HEK293 (cell line): Measurements from ENCODE around the gene ZNF83.

Source experiments
- CTCF ChIA-PET: fragments of 350-600 bp; formaldehyde crosslinking; extraction: SDS; loops from one replicate; lab custom pipeline; 2021; ENCODE audit warnings: antibody characterized with exemption; lab: Yijun Ruan, JAX
- POLR2A ChIA-PET: fragments of 300-600 bp; formaldehyde crosslinking; extraction: SDS; loops from one replicate; lab custom pipeline; 2020; ENCODE audit warnings: antibody characterized with exemption, inconsistent platforms; lab: Yijun Ruan, JAX
- H3K27ac ChIP-seq: fragments of 200-500 bp; sonication (Bioruptor generic); 2 replicates; pipeline ENCODE4 v1.5.1; 2014; ENCODE audit warnings: low read depth, low read length, control low read depth, inconsistent platforms; ENCODE audit errors: extremely low read depth
- H3K36me3 ChIP-seq, 2 experiments: fragments of 200-500 bp in 1 of 2; sonication (Bioruptor generic) in 1 of 2; 1 replicate in 1 of 2; 2 replicates in 1 of 2; pipeline ENCODE4 v1.5.1; 2014 to 2017; ENCODE audit warnings: inconsistent platforms in 2 of 2, low read length in 2 of 2; ENCODE audit not compliant: control insufficient read depth in 2 of 2, insufficient read depth in 1 of 2
- H3K4me1 ChIP-seq: fragments of 200-500 bp; sonication (Bioruptor generic); 2 replicates; pipeline ENCODE4 v1.5.1; 2014; ENCODE audit warnings: mild to moderate bottlenecking, low read length, inconsistent platforms; ENCODE audit not compliant: control insufficient read depth, insufficient read depth
- H3K4me3 ChIP-seq: 2 replicates; pipeline ENCODE4 v1.5.1; 2011; ENCODE audit warnings: low read depth, mild to moderate bottlenecking, control low read depth, low read length, moderate library complexity
- H3K9me3 ChIP-seq: fragments of 200-500 bp; sonication (Bioruptor generic); 2 replicates; pipeline ENCODE4 v1.5.1; 2014; ENCODE audit warnings: low read depth, low read length, inconsistent platforms; ENCODE audit not compliant: control insufficient read depth, insufficient read depth
- BCL11B ChIP-seq: fragments of 450-650 bp; formaldehyde crosslinking; IDR thresholded peaks from 2 replicates; pipeline ENCODE4 v1.5.1; 2016; ENCODE audit warnings: low read depth, missing biosample characterization, missing genetic modification characterization
- GLI2 ChIP-seq: fragments of 450-650 bp; formaldehyde crosslinking; IDR thresholded peaks from 2 replicates; pipeline ENCODE4; 2017; ENCODE audit warnings: missing biosample characterization, missing genetic modification characterization, low read depth, borderline replicate concordance
- GLI4 ChIP-seq: fragments of 450-650 bp; formaldehyde crosslinking; IDR thresholded peaks from 2 replicates; pipeline ENCODE4 v1.5.1; 2016; ENCODE audit warnings: missing biosample characterization, missing genetic modification characterization
- MYNN ChIP-seq: fragments of 450-650 bp; formaldehyde crosslinking; IDR thresholded peaks from 2 replicates; pipeline ENCODE4 v1.5.1; 2016; ENCODE audit warnings: missing biosample characterization, missing genetic modification characterization, borderline replicate concordance
- PRDM1 ChIP-seq: fragments of 450-650 bp; formaldehyde crosslinking; IDR thresholded peaks from 2 replicates; pipeline ENCODE4; 2016; ENCODE audit warnings: missing biosample characterization, missing genetic modification characterization
- SP2 ChIP-seq: fragments of 450-650 bp; formaldehyde crosslinking; IDR thresholded peaks from 2 replicates; pipeline ENCODE4 v1.5.1; 2016; ENCODE audit warnings: missing biosample characterization, missing genetic modification characterization
- ZNF148 ChIP-seq: fragments of 450-650 bp; formaldehyde crosslinking; IDR thresholded peaks from 2 replicates; pipeline ENCODE4 v1.5.0; 2017; ENCODE audit warnings: missing biosample characterization, missing genetic modification characterization, borderline replicate concordance
- ZNF354C ChIP-seq: fragments of 450-650 bp; formaldehyde crosslinking; IDR thresholded peaks from 2 replicates; pipeline ENCODE4 v1.5.1; 2016; ENCODE audit warnings: missing biosample characterization, missing genetic modification characterization, low read depth, borderline replicate concordance
- ZNF549 ChIP-seq: fragments of 450-650 bp; IDR thresholded peaks from 2 replicates; pipeline ENCODE4 v1.5.1; 2018; ENCODE audit warnings: missing biosample characterization, missing genetic modification characterization, mild to moderate bottlenecking, inconsistent platforms, moderate library complexity
- ZNF670 ChIP-seq: fragments of 450-650 bp; formaldehyde crosslinking; IDR thresholded peaks from 2 replicates; pipeline ENCODE4 v1.5.1; 2016; ENCODE audit warnings: missing biosample characterization, missing genetic modification characterization, low read depth
- ZNF704 ChIP-seq: fragments of 450-650 bp; formaldehyde crosslinking; IDR thresholded peaks from 2 replicates; pipeline ENCODE4 v1.5.1; 2016; ENCODE audit warnings: missing biosample characterization, missing genetic modification characterization
- ZNF747 ChIP-seq: fragments of 450-650 bp; formaldehyde crosslinking; IDR thresholded peaks from 2 replicates; pipeline ENCODE4 v1.5.1; 2016; ENCODE audit warnings: missing biosample characterization, missing genetic modification characterization
- ZNF843 ChIP-seq: fragments of 450-650 bp; formaldehyde crosslinking; IDR thresholded peaks from 2 replicates; pipeline ENCODE4 v1.5.1; 2016; ENCODE audit warnings: missing biosample characterization, missing genetic modification characterization
- ZSCAN5A ChIP-seq: fragments of 450-650 bp; formaldehyde crosslinking; IDR thresholded peaks from 2 replicates; pipeline ENCODE4 v1.5.1; 2016; ENCODE audit warnings: missing biosample characterization, missing genetic modification characterization
- TF ChIP-seq, protein P1 (sequence below): fragments of 450-650 bp; formaldehyde crosslinking; IDR thresholded peaks from 2 replicates; pipeline ENCODE4 v1.5.1; 2016; ENCODE audit warnings: missing biosample characterization, missing genetic modification characterization
- TF ChIP-seq, protein P2 (sequence below): fragments of 450-650 bp; formaldehyde crosslinking; IDR thresholded peaks from 2 replicates; pipeline ENCODE4 v1.5.1; 2016; ENCODE audit warnings: missing biosample characterization, missing genetic modification characterization, low read depth

ZNF83 gene

GRCh38 chr19:52585604-52586003, 52.6 kb downstream of the ZNF83 start (continued):
- TF ChIP-seq, protein P1, sequence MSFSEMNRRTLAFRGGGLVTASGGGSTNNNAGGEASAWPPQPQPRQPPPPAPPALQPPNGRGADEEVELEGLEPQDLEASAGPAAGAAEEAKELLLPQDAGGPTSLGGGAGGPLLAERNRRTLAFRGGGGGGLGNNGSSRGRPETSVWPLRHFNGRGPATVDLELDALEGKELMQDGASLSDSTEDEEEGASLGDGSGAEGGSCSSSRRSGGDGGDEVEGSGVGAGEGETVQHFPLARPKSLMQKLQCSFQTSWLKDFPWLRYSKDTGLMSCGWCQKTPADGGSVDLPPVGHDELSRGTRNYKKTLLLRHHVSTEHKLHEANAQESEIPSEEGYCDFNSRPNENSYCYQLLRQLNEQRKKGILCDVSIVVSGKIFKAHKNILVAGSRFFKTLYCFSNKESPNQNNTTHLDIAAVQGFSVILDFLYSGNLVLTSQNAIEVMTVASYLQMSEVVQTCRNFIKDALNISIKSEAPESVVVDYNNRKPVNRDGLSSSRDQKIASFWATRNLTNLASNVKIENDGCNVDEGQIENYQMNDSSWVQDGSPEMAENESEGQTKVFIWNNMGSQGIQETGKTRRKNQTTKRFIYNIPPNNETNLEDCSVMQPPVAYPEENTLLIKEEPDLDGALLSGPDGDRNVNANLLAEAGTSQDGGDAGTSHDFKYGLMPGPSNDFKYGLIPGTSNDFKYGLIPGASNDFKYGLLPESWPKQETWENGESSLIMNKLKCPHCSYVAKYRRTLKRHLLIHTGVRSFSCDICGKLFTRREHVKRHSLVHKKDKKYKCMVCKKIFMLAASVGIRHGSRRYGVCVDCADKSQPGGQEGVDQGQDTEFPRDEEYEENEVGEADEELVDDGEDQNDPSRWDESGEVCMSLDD (tag by site-specific recombination), result no peak
- TF ChIP-seq, all 188 proteins: peak for 0

DNA sequence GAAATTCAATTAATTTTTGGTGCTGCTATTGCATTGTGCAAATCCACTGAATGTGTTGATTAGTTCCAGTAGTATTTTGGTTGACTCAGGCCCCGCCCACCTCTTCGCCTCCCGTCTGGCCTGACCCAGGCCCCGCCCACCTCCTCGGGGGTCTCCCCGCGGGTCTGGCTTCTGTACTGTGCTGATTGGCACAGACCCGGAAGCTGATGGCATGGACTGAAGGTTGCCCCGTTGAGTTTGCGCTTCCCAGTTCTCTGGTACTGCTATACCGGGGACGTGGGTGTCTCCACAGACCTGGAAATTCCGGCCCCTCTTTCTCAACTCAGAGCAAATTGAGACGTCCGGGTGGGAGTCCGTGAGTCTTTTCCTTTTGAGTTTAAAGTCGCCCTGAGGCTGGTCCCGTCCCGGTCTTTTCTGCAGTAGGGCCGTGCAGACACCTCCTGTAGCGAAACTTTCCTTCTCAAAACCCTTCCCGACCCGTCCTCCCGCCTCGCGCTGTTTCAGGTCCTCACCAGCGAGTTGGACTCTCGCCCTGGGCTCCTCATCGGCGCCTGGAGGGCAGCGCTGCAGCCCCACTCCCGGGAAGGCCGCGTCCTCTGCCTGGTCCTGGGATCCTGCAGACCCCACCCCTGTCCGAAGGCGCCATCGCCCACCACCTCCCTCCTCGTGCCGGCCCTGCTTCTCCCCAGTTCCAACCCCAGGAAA, 53.3 kb downstream of the ZNF83 start:
- no peak overlapping the region for H3K27ac ChIP-seq
- H3K36me3 ChIP-seq, result peaks cover 0 to 41% of the 10 kb centered on the region in 2 experiments; a peak in 1 of 3 replicates
- ChIA-PET POLR2A (no interaction called here), CTCF (no interaction called here)
- no peak overlapping the region for H3K4me3 ChIP-seq
- no peaks in the 10 kb centered on the region for H3K4me1 ChIP-seq
- H3K9me3 ChIP-seq, result no peaks in the 10 kb centered on the region
- no peak for TF ChIP-seq ZNF354C (tag by site-specific recombination)
- TF ChIP-seq ZNF670 (tag by site-specific recombination), result no peak
- TF ChIP-seq ZSCAN5A (tag by site-specific recombination), result no peak
- TF ChIP-seq SP2 (tag by site-specific recombination), result no peak
- no peak for TF ChIP-seq BCL11B (tag by site-specific recombination)
- no peak for TF ChIP-seq ZNF549 (tag by site-specific recombination)
- TF ChIP-seq ZNF704, result no peak
- no peak for TF ChIP-seq ZNF148 (tag by site-specific recombination)
- TF ChIP-seq, protein P2, sequence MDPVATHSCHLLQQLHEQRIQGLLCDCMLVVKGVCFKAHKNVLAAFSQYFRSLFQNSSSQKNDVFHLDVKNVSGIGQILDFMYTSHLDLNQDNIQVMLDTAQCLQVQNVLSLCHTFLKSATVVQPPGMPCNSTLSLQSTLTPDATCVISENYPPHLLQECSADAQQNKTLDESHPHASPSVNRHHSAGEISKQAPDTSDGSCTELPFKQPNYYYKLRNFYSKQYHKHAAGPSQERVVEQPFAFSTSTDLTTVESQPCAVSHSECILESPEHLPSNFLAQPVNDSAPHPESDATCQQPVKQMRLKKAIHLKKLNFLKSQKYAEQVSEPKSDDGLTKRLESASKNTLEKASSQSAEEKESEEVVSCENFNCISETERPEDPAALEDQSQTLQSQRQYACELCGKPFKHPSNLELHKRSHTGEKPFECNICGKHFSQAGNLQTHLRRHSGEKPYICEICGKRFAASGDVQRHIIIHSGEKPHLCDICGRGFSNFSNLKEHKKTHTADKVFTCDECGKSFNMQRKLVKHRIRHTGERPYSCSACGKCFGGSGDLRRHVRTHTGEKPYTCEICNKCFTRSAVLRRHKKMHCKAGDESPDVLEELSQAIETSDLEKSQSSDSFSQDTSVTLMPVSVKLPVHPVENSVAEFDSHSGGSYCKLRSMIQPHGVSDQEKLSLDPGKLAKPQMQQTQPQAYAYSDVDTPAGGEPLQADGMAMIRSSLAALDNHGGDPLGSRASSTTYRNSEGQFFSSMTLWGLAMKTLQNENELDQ (tag by site-specific recombination), result no peak
- TF ChIP-seq GLI4, result no peak
- no peak for TF ChIP-seq MYNN (tag by site-specific recombination)
- TF ChIP-seq ZNF843 (tag by site-specific recombination), result no peak
- TF ChIP-seq PRDM1, result no peak
- no peak for TF ChIP-seq GLI2 (tag by site-specific recombination)
- no peak for TF ChIP-seq ZNF747 (tag by site-specific recombination)
